ENCODE data around the gene C1orf198.

Gene C1orf198

GRCh38 chr1:230826166-230826875, 42.0 kb downstream of the C1orf198 start:
- Histone ChIP-seq H3K27me3 (ENCODE audit: insufficient read depth, poor library complexity, severe bottlenecking) (no peaks in the 10 kb centered on the region), H3K4me3 (replicated peaks; ENCODE audit: insufficient read depth, low read length) (no peak overlapping the region), H3K27ac (replicated peaks) (no peak overlapping the region)
- DNase-seq (ENCODE audit: low read depth in 1 of 2, low spot score in 1 of 2) = no peak
- TF ChIP-seq SPI1 (IDR thresholded peaks at IDR 0.05; ENCODE audit: borderline replicate concordance, low read depth) (no peak), REST (IDR thresholded peaks at IDR 0.05; ENCODE audit: insufficient replicate concordance, low read depth) (no peak), POLR2AphosphoS5 (IDR thresholded peaks at IDR 0.05; ENCODE audit: low read depth) (no peak), GABPA (IDR thresholded peaks at IDR 0.05; ENCODE audit: low read depth) (no peak), CTCF (IDR thresholded peaks at IDR 0.05; ENCODE audit: insufficient read depth, low read length) (no peak)

GRCh38 chr1:230825761-230826160, 42.6 kb downstream of the C1orf198 start:
- Histone ChIP-seq H3K4me3 (replicated peaks; ENCODE audit: insufficient read depth, low read length) (no peak overlapping the region), H3K27me3 (ENCODE audit: insufficient read depth, poor library complexity, severe bottlenecking) (no peaks in the 10 kb centered on the region), H3K27ac (replicated peaks) (no peak overlapping the region)
- no peak for TF ChIP-seq POLR2AphosphoS5 (IDR thresholded peaks at IDR 0.05; ENCODE audit: low read depth)
- no peak for TF ChIP-seq REST (IDR thresholded peaks at IDR 0.05; ENCODE audit: insufficient replicate concordance, low read depth)
- no peak for TF ChIP-seq CTCF (IDR thresholded peaks at IDR 0.05; ENCODE audit: insufficient read depth, low read length)
- no peak for TF ChIP-seq GABPA (IDR thresholded peaks at IDR 0.05; ENCODE audit: low read depth)
- no peak for DNase-seq (ENCODE audit: low read depth in 1 of 2, low spot score in 1 of 2)

- Histone ChIP-seq H3K27ac (replicated peaks) (no peak overlapping the region), H3K4me3 (replicated peaks; ENCODE audit: insufficient read depth, low read length) (no peak overlapping the region), H3K27me3 (ENCODE audit: insufficient read depth, poor library complexity, severe bottlenecking) (no peaks in the 10 kb centered on the region)
- DNase-seq (ENCODE audit: low read depth in 1 of 2, low spot score in 1 of 2) = peak in 1 of 2 experiments; percentile 46
- TF ChIP-seq GABPA (IDR thresholded peaks at IDR 0.05; ENCODE audit: low read depth) (no peak), SPI1 (IDR thresholded peaks at IDR 0.05; ENCODE audit: borderline replicate concordance, low read depth) (no peak), REST (IDR thresholded peaks at IDR 0.05; ENCODE audit: insufficient replicate concordance, low read depth) (no peak), POLR2AphosphoS5 (IDR thresholded peaks at IDR 0.05; ENCODE audit: low read depth) (no peak), CTCF (IDR thresholded peaks at IDR 0.05; ENCODE audit: insufficient read depth, low read length) (no peak)
These were observed 43.2 kb downstream of the C1orf198 start for GRCh38 chr1:230824919-230825721.

Measured in HL-60 (cell line).